ENCODE measurements around the gene DNAJC28.
A peak's percentile ranks its signal among the peaks of the same experiment; 100 is the strongest.

The DNAJC28 gene

DNA sequence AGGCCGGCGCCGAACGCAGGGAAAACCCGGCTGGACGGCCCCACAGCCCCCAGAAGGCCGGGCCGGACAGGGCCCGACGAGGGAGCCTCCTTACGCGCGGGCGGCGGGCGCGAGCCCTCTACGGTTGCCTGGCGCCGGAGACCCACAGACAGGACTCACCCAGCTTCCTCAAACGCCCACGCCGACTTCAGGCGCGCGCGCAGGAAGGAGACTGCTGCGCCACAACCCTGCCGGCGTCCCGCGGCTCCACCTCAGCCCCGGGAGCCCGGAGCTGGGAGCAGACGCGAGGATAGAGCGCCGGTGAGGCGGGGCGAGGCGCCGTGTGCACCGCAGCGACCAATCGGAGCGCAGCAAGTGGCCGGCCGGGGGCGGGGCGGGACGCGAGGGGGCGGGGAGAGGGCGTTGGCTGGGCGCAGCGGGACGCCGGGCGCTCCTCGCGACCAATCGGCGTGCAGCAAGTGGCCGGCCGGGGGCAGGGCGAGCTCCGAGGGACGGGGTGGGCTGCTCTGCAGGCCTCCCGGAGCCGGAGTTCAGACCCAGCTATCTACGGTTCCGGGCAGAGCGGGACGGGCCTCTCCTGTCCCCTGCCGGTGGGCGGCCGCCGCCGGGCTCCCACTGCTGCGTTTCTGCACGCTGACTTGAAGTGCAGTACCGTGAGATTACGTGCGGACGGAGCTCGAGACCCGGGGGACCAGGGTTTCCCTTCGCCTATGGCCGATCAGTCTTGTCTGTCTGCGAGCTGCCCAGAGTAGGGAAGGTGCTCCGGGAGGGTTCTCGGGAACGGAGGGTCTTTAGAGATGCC lies 11.6 kb downstream of the DNAJC28 start, which contains the start of gene TMEM50B (continued):
- TF ChIP-seq ZNF239 (tag by site-specific recombination; IDR thresholded peaks at IDR 0.05) (peak; percentile 48; the same call in 1 of the 2 replicates), ZNF670 (tag by site-specific recombination; IDR thresholded peaks at IDR 0.05; ENCODE audit: low read depth) (no peak), ZNF391 (tag by site-specific recombination; IDR thresholded peaks at IDR 0.05; ENCODE audit: borderline replicate concordance, low read depth) (peak; percentile 65), KLF1 (tag by site-specific recombination; IDR thresholded peaks at IDR 0.05) (peak; percentile 18), ZNF660 (tag by site-specific recombination; IDR thresholded peaks at IDR 0.05) (peak; percentile 56), ZBTB7A (tag by site-specific recombination; IDR thresholded peaks at IDR 0.05; ENCODE audit: low read depth) (0 out of 2 replicates have a peak, but pooled peaks have one; percentile 22), ZNF571 (tag by site-specific recombination; IDR thresholded peaks at IDR 0.05) (no peak), ZNF221 (tag by site-specific recombination; IDR thresholded peaks at IDR 0.05; ENCODE audit: borderline replicate concordance) (peak; percentile 68; the same call in 1 of the 2 replicates), ZNF132 (tag by site-specific recombination; IDR thresholded peaks at IDR 0.05; ENCODE audit: borderline replicate concordance) (no peak), ZBTB8A (tag by site-specific recombination; IDR thresholded peaks at IDR 0.05) (peak; percentile 96), KLF10 (tag by site-specific recombination; IDR thresholded peaks at IDR 0.05) (peak; percentile 99), ZIC2 (tag by site-specific recombination; IDR thresholded peaks at IDR 0.05) (peak; percentile 52; the same call in 1 of the 2 replicates), ZNF19 (tag by site-specific recombination; IDR thresholded peaks at IDR 0.05; ENCODE audit: low read depth) (no peak), ZSCAN23 (tag by site-specific recombination; IDR thresholded peaks at IDR 0.05) (peak; percentile 75; the same call in 1 of the 2 replicates), BCL11A (tag by site-specific recombination; IDR thresholded peaks at IDR 0.05; ENCODE audit: low read depth) (no peak), ZNF76 (tag by site-specific recombination; IDR thresholded peaks at IDR 0.05; ENCODE audit: borderline replicate concordance, low read depth) (peak; percentile 65), ZNF561 (tag by site-specific recombination; IDR thresholded peaks at IDR 0.05; ENCODE audit: borderline replicate concordance) (peak; percentile 76), ZNF335 (tag by site-specific recombination; conservative IDR thresholded peaks at IDR 0.05) (peak; percentile 54; the same call in 1 of the 2 replicates), ZNF600 (tag by site-specific recombination; IDR thresholded peaks at IDR 0.05) (peak; percentile 98), ZNF324 (tag by site-specific recombination; IDR thresholded peaks at IDR 0.05) (peak; percentile 43; the same call in 1 of the 2 replicates), ZNF175 (tag by site-specific recombination; IDR thresholded peaks at IDR 0.05) (no peak), ZNF10 (tag by site-specific recombination; IDR thresholded peaks at IDR 0.05) (peak; percentile 62), ZBTB20 (tag by site-specific recombination; IDR thresholded peaks at IDR 0.05) (peak; percentile 93), ZNF223 (tag by site-specific recombination; IDR thresholded peaks at IDR 0.05) (no peak), ZNF184 (tag by site-specific recombination; IDR thresholded peaks at IDR 0.05) (peak; percentile 50; the same call in 1 of the 2 replicates), ZSCAN16 (tag by site-specific recombination; IDR thresholded peaks at IDR 0.05) (no peak), IKZF3 (tag by site-specific recombination; IDR thresholded peaks at IDR 0.05) (peak; percentile 92), ZNF138 (tag by site-specific recombination; IDR thresholded peaks at IDR 0.05; ENCODE audit: borderline replicate concordance) (no peak)
- TF ChIP-seq, protein P1, sequence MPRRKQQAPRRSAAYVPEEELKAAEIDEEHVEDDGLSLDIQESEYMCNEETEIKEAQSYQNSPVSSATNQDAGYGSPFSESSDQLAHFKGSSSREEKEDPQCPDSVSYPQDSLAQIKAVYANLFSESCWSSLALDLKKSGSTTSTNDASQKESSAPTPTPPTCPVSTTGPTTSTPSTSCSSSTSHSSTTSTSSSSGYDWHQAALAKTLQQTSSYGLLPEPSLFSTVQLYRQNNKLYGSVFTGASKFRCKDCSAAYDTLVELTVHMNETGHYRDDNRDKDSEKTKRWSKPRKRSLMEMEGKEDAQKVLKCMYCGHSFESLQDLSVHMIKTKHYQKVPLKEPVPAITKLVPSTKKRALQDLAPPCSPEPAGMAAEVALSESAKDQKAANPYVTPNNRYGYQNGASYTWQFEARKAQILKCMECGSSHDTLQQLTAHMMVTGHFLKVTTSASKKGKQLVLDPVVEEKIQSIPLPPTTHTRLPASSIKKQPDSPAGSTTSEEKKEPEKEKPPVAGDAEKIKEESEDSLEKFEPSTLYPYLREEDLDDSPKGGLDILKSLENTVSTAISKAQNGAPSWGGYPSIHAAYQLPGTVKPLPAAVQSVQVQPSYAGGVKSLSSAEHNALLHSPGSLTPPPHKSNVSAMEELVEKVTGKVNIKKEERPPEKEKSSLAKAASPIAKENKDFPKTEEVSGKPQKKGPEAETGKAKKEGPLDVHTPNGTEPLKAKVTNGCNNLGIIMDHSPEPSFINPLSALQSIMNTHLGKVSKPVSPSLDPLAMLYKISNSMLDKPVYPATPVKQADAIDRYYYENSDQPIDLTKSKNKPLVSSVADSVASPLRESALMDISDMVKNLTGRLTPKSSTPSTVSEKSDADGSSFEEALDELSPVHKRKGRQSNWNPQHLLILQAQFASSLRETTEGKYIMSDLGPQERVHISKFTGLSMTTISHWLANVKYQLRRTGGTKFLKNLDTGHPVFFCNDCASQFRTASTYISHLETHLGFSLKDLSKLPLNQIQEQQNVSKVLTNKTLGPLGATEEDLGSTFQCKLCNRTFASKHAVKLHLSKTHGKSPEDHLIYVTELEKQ (tag by site-specific recombination; IDR thresholded peaks at IDR 0.05; ENCODE audit: borderline replicate concordance) = 0 out of 2 replicates have a peak, but pooled peaks have one; percentile 8
- TF ChIP-seq, protein P2, sequence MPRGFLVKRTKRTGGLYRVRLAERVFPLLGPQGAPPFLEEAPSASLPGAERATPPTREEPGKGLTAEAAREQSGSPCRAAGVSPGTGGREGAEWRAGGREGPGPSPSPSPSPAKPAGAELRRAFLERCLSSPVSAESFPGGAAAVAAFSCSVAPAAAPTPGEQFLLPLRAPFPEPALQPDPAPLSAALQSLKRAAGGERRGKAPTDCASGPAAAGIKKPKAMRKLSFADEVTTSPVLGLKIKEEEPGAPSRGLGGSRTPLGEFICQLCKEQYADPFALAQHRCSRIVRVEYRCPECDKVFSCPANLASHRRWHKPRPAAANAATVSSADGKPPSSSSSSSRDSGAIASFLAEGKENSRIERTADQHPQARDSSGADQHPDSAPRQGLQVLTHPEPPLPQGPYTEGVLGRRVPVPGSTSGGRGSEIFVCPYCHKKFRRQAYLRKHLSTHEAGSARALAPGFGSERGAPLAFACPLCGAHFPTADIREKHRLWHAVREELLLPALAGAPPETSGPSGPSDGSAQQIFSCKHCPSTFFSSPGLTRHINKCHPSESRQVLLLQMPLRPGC (tag by site-specific recombination; IDR thresholded peaks at IDR 0.05) = peak; percentile 49; the same call in 1 of the 2 replicates
- TF ChIP-seq, protein P3, sequence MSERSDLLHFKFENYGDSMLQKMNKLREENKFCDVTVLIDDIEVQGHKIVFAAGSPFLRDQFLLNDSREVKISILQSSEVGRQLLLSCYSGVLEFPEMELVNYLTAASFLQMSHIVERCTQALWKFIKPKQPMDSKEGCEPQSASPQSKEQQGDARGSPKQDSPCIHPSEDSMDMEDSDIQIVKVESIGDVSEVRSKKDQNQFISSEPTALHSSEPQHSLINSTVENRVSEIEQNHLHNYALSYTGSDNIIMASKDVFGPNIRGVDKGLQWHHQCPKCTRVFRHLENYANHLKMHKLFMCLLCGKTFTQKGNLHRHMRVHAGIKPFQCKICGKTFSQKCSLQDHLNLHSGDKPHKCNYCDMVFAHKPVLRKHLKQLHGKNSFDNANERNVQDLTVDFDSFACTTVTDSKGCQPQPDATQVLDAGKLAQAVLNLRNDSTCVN (tag by site-specific recombination; optimal IDR thresholded peaks at IDR 0.05) = peak; percentile 93
- TF ChIP-seq, protein P4, sequence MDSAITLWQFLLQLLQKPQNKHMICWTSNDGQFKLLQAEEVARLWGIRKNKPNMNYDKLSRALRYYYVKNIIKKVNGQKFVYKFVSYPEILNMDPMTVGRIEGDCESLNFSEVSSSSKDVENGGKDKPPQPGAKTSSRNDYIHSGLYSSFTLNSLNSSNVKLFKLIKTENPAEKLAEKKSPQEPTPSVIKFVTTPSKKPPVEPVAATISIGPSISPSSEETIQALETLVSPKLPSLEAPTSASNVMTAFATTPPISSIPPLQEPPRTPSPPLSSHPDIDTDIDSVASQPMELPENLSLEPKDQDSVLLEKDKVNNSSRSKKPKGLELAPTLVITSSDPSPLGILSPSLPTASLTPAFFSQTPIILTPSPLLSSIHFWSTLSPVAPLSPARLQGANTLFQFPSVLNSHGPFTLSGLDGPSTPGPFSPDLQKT (IDR thresholded peaks at IDR 0.05; ENCODE audit: borderline replicate concordance, low read depth, low read length) = no peak
